Lower leg skin (tissue), 4 donors: ENCODE data around the gene CREB5. TPM values are rescaled to one million over a fixed set of nuclear protein-coding genes. Genes with fewer than 3 reads are reported as not detected.

ENCODE experiments used
- DNase-seq, 2 donors: peaks; one replicate each; pipeline ENCODE4 v3.0.0-alpha.2; 2019; ENCODE audit warnings: low spot score in 2 of 2
- H3K4me3 ChIP-seq: fragments of 200-600 bp; sonication (generic); 2 replicates; pipeline ENCODE4 v1.5.1; 2017; ENCODE audit warnings: mild to moderate bottlenecking, low read depth; ENCODE audit not compliant: poor library complexity, severe bottlenecking
- POLR2A ChIP-seq, 2 donors: fragments of 450-650 bp; IDR thresholded peaks; one replicate each; pipeline ENCODE4 v1.6.1; 2016 to 2017; ENCODE audit warnings: antibody characterized with exemption in 2 of 2, mild to moderate bottlenecking in 1 of 2, moderate library complexity in 1 of 2
- WGBS, 2 donors: methylation state at CpG; one replicate each; pipeline ENCODE4 v1.1.5; 2018; 5-methylcytosine and 5-hydroxymethylcytosine counted together
- intact Hi-C: fragments of 100-400 bp; cut with DNase I; formaldehyde crosslinking; loops from one replicate; pipeline ENCODE4 v1.15.0; 2023; ENCODE audit warnings: low total_unique reads
- total RNA-seq, 4 donors: library from RNA; depleted of rRNA; stranded (reverse); fragments of >200 nt; gene quantifications; one replicate each; pipeline ENCODE4 v1.1.0, GENCODE V29; 2016
- TF ChIP-seq, protein P1 (sequence below), 3 donors: fragments of 450-650 bp; IDR thresholded peaks; one replicate each; pipeline ENCODE4 v1.5.1; 2016; ENCODE audit warnings: antibody characterized with exemption in 3 of 3, mild to moderate bottlenecking in 3 of 3, moderate library complexity in 2 of 3

The CREB5 gene
- total RNA-seq, 4 donors from 2014 or later = 2.5 to 15.0 (median 5.4) TPM

DNA sequence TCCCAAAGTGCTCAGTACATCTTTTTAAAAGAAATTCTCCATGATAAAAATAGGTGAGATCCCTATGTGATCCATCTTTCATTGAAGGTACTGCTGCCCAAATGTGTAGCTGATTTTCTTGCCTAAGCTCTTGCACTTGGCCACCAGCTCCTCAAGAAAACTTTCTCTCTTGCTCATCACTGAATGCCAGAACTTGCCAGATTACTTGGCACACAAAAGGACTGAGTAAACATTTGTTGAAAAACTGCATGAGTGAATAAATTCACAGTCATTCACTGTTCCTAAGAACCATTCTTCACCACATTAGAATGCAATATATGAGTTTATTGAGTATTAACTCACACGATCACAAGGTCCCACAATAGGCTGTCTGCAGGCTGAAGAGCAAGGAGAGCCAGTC is 445.9 kb downstream of the CREB5 start:
- no peak for DNase-seq
- WGBS, 2 donors = 42 to 47% methylated on average over 1 of the region's 1 CpG
- no peak overlapping the region for H3K4me3 ChIP-seq
- intact Hi-C loops = loop anchor here (10.0 kb wide), 1 partner anchor 473 kb away; no protein-coding TSS in a partner anchor
- TF ChIP-seq POLR2A (IDR thresholded peaks at IDR 0.05) = no peak
- TF ChIP-seq, protein P1, sequence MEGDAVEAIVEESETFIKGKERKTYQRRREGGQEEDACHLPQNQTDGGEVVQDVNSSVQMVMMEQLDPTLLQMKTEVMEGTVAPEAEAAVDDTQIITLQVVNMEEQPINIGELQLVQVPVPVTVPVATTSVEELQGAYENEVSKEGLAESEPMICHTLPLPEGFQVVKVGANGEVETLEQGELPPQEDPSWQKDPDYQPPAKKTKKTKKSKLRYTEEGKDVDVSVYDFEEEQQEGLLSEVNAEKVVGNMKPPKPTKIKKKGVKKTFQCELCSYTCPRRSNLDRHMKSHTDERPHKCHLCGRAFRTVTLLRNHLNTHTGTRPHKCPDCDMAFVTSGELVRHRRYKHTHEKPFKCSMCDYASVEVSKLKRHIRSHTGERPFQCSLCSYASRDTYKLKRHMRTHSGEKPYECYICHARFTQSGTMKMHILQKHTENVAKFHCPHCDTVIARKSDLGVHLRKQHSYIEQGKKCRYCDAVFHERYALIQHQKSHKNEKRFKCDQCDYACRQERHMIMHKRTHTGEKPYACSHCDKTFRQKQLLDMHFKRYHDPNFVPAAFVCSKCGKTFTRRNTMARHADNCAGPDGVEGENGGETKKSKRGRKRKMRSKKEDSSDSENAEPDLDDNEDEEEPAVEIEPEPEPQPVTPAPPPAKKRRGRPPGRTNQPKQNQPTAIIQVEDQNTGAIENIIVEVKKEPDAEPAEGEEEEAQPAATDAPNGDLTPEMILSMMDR (IDR thresholded peaks at IDR 0.05) = no peak

DNA sequence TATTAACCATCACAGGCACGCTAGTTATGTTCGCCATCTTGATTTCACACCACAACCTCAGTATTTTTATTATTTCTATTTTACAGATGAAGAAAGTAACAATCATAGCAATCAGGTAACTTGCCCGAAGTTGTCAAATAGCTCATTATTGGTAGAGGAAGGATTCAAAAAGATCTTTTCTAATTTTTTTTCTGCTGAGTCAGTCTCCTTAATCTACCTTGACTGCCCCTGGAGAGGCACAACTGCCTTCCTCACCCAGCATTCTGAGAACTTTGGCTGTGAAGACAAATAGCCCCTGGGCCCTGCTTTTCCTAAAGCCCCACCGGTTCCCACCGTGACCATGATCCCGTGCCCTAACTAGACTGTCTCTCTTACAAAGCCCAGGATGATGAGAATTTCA is 446.6 kb downstream of the CREB5 start:
- no peak for DNase-seq
- TF ChIP-seq, protein P1 (IDR thresholded peaks at IDR 0.05) = no peak
- TF ChIP-seq POLR2A (IDR thresholded peaks at IDR 0.05) = no peak
- intact Hi-C loops = loop anchor here (10.0 kb wide), 1 partner anchor 474 kb away; no protein-coding TSS in a partner anchor
- 87 to 93% methylated on average over 6 of the region's 6 CpGs for WGBS, 2 donors
- no peak overlapping the region for H3K4me3 ChIP-seq

DNA sequence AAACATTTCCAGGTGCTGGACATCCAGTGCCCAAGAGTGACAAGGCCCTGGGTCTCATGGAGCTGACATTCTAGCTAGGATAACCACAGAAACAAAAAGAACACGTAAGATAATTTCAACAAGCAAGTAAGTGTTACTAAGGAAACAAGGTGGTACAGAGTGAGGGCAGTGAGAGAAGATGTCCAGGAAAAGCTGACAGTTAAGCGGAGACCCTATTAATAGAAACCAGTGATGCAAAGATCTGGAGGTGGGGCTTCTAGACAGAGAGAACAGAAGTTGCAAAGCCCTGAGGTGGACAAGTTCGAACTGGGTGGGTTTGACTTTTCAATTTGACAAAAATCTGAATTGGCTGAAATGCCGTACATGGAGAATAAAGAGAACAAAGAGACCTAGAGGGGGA is 449.5 kb downstream of the CREB5 start:
- intact Hi-C loops = no loop called here
- WGBS, 2 donors = 93 to 96% methylated on average over 4 of the region's 4 CpGs
- H3K4me3 ChIP-seq = no peak overlapping the region
- no peak for TF ChIP-seq POLR2A (IDR thresholded peaks at IDR 0.05)
- DNase-seq = no peak

- no peak for DNase-seq
These were observed 450.4 kb downstream of the CREB5 start for GRCh38 chr7:28862595-28863272.

GRCh38 chr7:28865601-28866144 is 453.4 kb downstream of the CREB5 start:
- H3K4me3 ChIP-seq = no peak overlapping the region
- intact Hi-C loops = no loop called here
- no peak for TF ChIP-seq POLR2A (IDR thresholded peaks at IDR 0.05)
- TF ChIP-seq, protein P1 (IDR thresholded peaks at IDR 0.05) = no peak
- no peak for DNase-seq
- 56 to 66% methylated on average over 6 of the region's 6 CpGs for WGBS, 2 donors

More at GRCh38 chr7:28862595-28863272, 450.4 kb downstream of the CREB5 start:
- H3K4me3 ChIP-seq = no peak overlapping the region
- TF ChIP-seq POLR2A (IDR thresholded peaks at IDR 0.05) = no peak
- TF ChIP-seq, protein P1 (IDR thresholded peaks at IDR 0.05) = no peak
- WGBS, 2 donors = 71 to 77% methylated on average over 9 of the region's 9 CpGs
- intact Hi-C loops = no loop called here

GRCh38 chr7:28868712-28869111 is 456.4 kb downstream of the CREB5 start:
- DNase-seq = no peak
- WGBS, 2 donors = 81 to 89% methylated on average over 2 of the region's 2 CpGs
- no peak for TF ChIP-seq POLR2A (IDR thresholded peaks at IDR 0.05)
- TF ChIP-seq, protein P1 (IDR thresholded peaks at IDR 0.05) = no peak

More at GRCh38 chr7:28868712-28869111, 456.4 kb downstream of the CREB5 start:
- intact Hi-C loops = no loop called here
- no peak overlapping the region for H3K4me3 ChIP-seq
